GM12874 (cell line): ENCODE measurements around the gene SEC61G.

Experiments
- CTCF ChIP-seq: IDR thresholded peaks from 2 replicates; pipeline ENCODE4 v1.5.1; 2011; ENCODE audit warnings: low read depth, mild to moderate bottlenecking, control low read depth, low read length, moderate library complexity; ENCODE audit not compliant: insufficient read depth

SEC61G gene

GRCh38 chr7:54758702-54759592 is at the start of gene SEC61G:
TSS of gene SEC61G (minus strand) at chr7:54759211. CDS start at chr7:54757588, 1,623 bp downstream.
- TF ChIP-seq CTCF: no peak

GRCh38 chr7:54802841-54803240 is 43.8 kb upstream of the SEC61G start:
- TF ChIP-seq CTCF: no peak

GRCh38 chr7:54802114-54802513 is 43.1 kb upstream of the SEC61G start:
- no peak for TF ChIP-seq CTCF

GRCh38 chr7:54799792-54800191 is 40.8 kb upstream of the SEC61G start:
- no peak for TF ChIP-seq CTCF

- TF ChIP-seq CTCF: no peak
These were observed 39.5 kb upstream of the SEC61G start for GRCh38 chr7:54798530-54798929.

- no peak for TF ChIP-seq CTCF
These were observed 37.8 kb upstream of the SEC61G start for GRCh38 chr7:54796853-54797252.

GRCh38 chr7:54796150-54796549 is 37.1 kb upstream of the SEC61G start:
- no peak for TF ChIP-seq CTCF
